H1 (cell line): ENCODE results near the gene FASTKD3. TPM values are rescaled to one million over a fixed set of nuclear protein-coding genes. Genes with fewer than 3 reads are reported as not detected.

Source experiments
- EP300 ChIP-seq, 2 experiments: IDR thresholded peaks; 1 replicate in 1 of 2; 2 replicates in 1 of 2; pipeline ENCODE4 v1.6.1; 2011 to 2012; ENCODE audit warnings: low read depth in 2 of 2, low read length in 2 of 2, mild to moderate bottlenecking in 2 of 2, borderline replicate concordance in 1 of 2, inconsistent platforms in 1 of 2, moderate library complexity in 1 of 2
- NRF1 ChIP-seq: IDR thresholded peaks from 2 replicates; pipeline ENCODE4 v1.6.1; 2011; ENCODE audit warnings: mild to moderate bottlenecking, low read depth, low read length, improper control_type of control experiment
- POU5F1 ChIP-seq: IDR thresholded peaks from 2 replicates; pipeline ENCODE4 v1.6.1; 2011; ENCODE audit warnings: low read depth, mild to moderate bottlenecking, low read length, moderate library complexity
- SRF ChIP-seq: IDR thresholded peaks from 2 replicates; pipeline ENCODE4 v1.6.1; 2011; ENCODE audit warnings: mild to moderate bottlenecking, low read depth, low read length, moderate library complexity
- TAF7 ChIP-seq: optimal IDR thresholded peaks from 2 replicates; pipeline ENCODE3; 2011; ENCODE audit warnings: low read depth, mild to moderate bottlenecking, inconsistent platforms, low read length, moderate library complexity, borderline replicate concordance
- TEAD4 ChIP-seq: IDR thresholded peaks from 2 replicates; pipeline ENCODE4 v1.6.1; 2012; ENCODE audit warnings: low read depth, low read length, inconsistent platforms, mixed read lengths
- polyA plus RNA-seq, 7 experiments: library from polyadenylated mRNA; depleted of rRNA in 3 of 7; stranded (reverse) in 5 of 7; unstranded in 2 of 7; fragments of >200 nt in 5 of 7; fragments of 200-250 nt in 2 of 7; gene quantifications; 1 replicate in 5 of 7; 2 replicates in 1 of 7; 4 replicates in 1 of 7; pipeline versions ENCODE4 v1.2.1 to v1.2.3, GENCODE V29; 2011 to 2013; ENCODE audit warnings: missing spikeins in 2 of 7, mixed read lengths in 2 of 7
- total RNA-seq: library from RNA; stranded (reverse); fragmentation: NEBNext Ultra II Directional; extraction: Animal tissue kit (Norgen Biotek cat#: 25700); gene quantifications from 2 replicates; pipeline ENCODE4 v1.2.1, GENCODE V29; 2021

Gene FASTKD3
- total and polyA plus RNA-seq, 2 of the 8 experiments (the other 6 are each of a cell fraction or from before 2014, with no cell fraction given) = 5.6 to 7.6 TPM

DNA sequence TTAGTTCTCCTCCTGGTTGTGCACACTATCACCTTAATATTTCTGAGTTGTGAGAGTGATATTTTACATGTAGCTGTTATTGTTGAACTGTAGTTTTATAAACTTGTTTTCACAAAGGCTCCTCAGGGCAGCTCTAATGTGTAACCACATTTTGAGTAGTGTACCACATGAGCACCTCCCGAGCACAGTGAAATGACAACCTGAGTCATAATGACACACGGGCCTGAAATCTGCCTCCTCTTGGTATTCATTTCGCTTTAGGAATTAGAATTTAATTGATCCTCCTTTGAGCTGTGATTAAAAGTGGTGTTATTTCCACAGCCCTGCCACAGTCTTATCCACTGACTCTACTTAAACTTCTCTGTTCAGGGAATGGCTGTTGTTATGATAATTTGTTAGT is 8.0 kb upstream of the FASTKD3 start (continued):
- TF ChIP-seq EP300 (IDR thresholded peaks at IDR 0.05; ENCODE audit: borderline replicate concordance in 1 of 2, low read depth in 2 of 2, low read length in 2 of 2) (no peak), SRF (no peak), NRF1 (no peak), TAF7 (no peak), TEAD4 (no peak), POU5F1 (no peak)
